Ovary (tissue), 3 donors: ENCODE data around the gene THAP2.

ENCODE experiments used
- CTCF ChIP-seq, 3 donors: fragments of 450-650 bp in 2 of 3; fragments of 200-600 bp in 1 of 3; IDR thresholded peaks; one replicate each; pipeline versions ENCODE4 v1.5.1 to v1.8.0; 2016 to 2022; ENCODE audit warnings: antibody characterized with exemption in 3 of 3, mild to moderate bottlenecking in 1 of 3
- POLR2A ChIP-seq: fragments of 450-650 bp; IDR thresholded peaks from one replicate; pipeline ENCODE4 v1.6.1; 2017; ENCODE audit warnings: antibody characterized with exemption, mild to moderate bottlenecking, moderate library complexity
- donor health status: DM: no; HTN: no; CAD: no.

- TF ChIP-seq CTCF (IDR thresholded peaks at IDR 0.05), result no peak
- no peak for TF ChIP-seq POLR2A
Measured at GRCh38 chr12:71725011-71725410, 60.9 kb downstream of the THAP2 start.
